ENCODE results near the gene EIF3D.

Gene EIF3D, protein sequence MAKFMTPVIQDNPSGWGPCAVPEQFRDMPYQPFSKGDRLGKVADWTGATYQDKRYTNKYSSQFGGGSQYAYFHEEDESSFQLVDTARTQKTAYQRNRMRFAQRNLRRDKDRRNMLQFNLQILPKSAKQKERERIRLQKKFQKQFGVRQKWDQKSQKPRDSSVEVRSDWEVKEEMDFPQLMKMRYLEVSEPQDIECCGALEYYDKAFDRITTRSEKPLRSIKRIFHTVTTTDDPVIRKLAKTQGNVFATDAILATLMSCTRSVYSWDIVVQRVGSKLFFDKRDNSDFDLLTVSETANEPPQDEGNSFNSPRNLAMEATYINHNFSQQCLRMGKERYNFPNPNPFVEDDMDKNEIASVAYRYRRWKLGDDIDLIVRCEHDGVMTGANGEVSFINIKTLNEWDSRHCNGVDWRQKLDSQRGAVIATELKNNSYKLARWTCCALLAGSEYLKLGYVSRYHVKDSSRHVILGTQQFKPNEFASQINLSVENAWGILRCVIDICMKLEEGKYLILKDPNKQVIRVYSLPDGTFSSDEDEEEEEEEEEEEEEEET

DNA sequence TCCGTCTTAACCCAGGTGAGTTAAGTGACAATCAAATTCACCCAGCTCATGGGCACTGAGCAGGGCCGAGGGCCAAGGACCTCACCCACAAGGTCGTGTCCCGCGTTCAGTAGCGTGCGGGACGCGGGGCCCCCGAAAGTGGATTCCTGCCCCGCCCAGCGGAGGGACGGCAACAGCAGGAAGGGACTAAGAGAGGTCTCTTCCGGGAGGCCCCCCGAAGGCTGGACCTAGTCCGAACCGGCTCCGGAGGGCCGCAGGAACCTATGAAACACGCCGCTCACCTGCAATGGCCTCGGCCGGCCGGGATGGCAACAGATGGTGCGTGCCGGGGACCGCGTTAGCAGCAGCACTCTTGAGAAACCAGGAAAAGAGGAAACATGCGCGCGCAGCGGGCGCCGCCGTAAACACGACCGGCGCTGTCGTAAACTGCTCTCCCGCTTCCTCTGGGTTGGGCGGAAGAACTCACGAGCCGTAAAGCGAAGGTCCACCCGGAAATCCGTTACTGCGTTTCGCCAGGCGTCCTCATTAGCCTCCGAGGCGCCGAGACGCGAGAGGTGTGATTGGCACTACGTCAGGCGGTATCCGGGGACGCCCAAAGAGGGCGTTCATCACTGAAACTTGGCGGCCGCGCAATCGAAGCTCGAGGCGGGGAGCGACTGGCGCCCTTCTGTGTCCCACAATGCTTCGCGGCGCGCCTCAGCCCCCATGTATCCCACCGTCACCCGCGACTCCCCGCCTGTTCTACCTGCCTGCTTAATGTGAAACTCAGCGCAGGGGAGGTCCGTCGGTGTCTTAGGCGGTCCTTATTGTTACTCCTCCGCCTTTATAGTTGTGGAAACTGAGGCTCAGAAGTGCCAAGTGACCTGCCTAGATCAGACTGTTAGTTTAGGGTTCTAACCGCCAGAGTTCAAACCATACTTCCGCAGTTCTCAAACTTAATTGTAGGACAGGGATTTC, at the start of gene EIF3D:
TSS of gene EIF3D (minus strand) at position 372 of the 957 bp plus-strand sequence. CDS start 3,045 bp downstream, outside the sequence.
- peak within 1 kb of the TSS; percentile 96 for H3K9ac ChIP-seq (ENCODE audit: low read depth, low read length)
- peaks cover 18% of the 10 kb centered on the region for H3K36me3 ChIP-seq (ENCODE audit: insufficient read depth, low read length)
- H3K9me3 ChIP-seq (ENCODE audit: control insufficient read depth, insufficient read depth, low read length): no peaks in the 10 kb centered on the region; the same call in 1 of the 2 replicates
- H3K4me1 ChIP-seq (ENCODE audit: insufficient read depth, low read length): peaks cover 5% of the 10 kb centered on the region; the same call in 1 of the 2 replicates

GRCh38 chr22:36578619-36579018, 49.7 kb upstream of the EIF3D start:
- H3K36me3 ChIP-seq (ENCODE audit: insufficient read depth, low read length): no peaks in the 10 kb centered on the region

GRCh38 chr22:36577019-36577418, 48.1 kb upstream of the EIF3D start:
- no peaks in the 10 kb centered on the region for H3K36me3 ChIP-seq (ENCODE audit: insufficient read depth, low read length)
- no peaks in the 10 kb centered on the region for H3K9me3 ChIP-seq (ENCODE audit: control insufficient read depth, insufficient read depth, low read length)
- no peak overlapping the region for H3K9ac ChIP-seq (ENCODE audit: low read depth, low read length)
- no peaks in the 10 kb centered on the region for H3K4me1 ChIP-seq (ENCODE audit: insufficient read depth, low read length)

More at GRCh38 chr22:36578619-36579018, 49.7 kb upstream of the EIF3D start:
- no peaks in the 10 kb centered on the region for H3K9me3 ChIP-seq (ENCODE audit: control insufficient read depth, insufficient read depth, low read length)
- H3K4me1 ChIP-seq (ENCODE audit: insufficient read depth, low read length): no peaks in the 10 kb centered on the region
- no peak overlapping the region for H3K9ac ChIP-seq (ENCODE audit: low read depth, low read length)

DNA sequence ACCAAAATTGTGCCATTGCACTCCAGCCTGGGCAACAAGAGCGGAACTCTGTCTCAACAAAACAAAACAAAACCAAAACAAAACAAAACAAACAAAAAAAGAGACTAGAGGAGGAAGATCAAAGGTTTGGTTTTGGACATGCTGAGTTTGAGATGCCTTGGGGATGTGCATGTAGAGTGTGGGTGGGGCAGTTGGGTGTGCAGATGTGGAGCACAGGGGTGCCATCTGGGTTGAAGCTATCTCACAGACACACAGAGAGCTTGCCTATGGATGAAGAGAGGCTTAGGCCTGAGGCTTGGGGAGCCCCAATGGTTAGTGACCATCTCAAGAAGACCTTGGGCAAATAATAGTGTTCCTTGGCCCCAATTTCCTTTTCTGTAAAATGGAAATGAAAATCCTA, 45.8 kb upstream of the EIF3D start:
- H3K9me3 ChIP-seq (ENCODE audit: control insufficient read depth, insufficient read depth, low read length): no peaks in the 10 kb centered on the region
- no peaks in the 10 kb centered on the region; the same call in 1 of the 2 replicates for H3K4me1 ChIP-seq (ENCODE audit: insufficient read depth, low read length)
- no peak overlapping the region for H3K9ac ChIP-seq (ENCODE audit: low read depth, low read length)
- H3K36me3 ChIP-seq (ENCODE audit: insufficient read depth, low read length): no peaks in the 10 kb centered on the region

GRCh38 chr22:36573815-36574363, 44.9 kb upstream of the EIF3D start:
- no peaks in the 10 kb centered on the region; the same call in 1 of the 2 replicates for H3K4me1 ChIP-seq (ENCODE audit: insufficient read depth, low read length)
- H3K9me3 ChIP-seq (ENCODE audit: control insufficient read depth, insufficient read depth, low read length): no peaks in the 10 kb centered on the region
- no peak overlapping the region for H3K9ac ChIP-seq (ENCODE audit: low read depth, low read length)
- no peaks in the 10 kb centered on the region for H3K36me3 ChIP-seq (ENCODE audit: insufficient read depth, low read length)

- Histone ChIP-seq H3K4me1 (ENCODE audit: insufficient read depth, low read length) (no peaks in the 10 kb centered on the region; the same call in 1 of the 2 replicates), H3K9ac (ENCODE audit: low read depth, low read length) (no peak overlapping the region), H3K9me3 (ENCODE audit: control insufficient read depth, insufficient read depth, low read length) (no peaks in the 10 kb centered on the region), H3K36me3 (ENCODE audit: insufficient read depth, low read length) (no peaks in the 10 kb centered on the region)
These were observed 43.0 kb upstream of the EIF3D start for GRCh38 chr22:36571991-36572390.

- Histone ChIP-seq H3K9me3 (ENCODE audit: control insufficient read depth, insufficient read depth, low read length) (no peaks in the 10 kb centered on the region), H3K36me3 (ENCODE audit: insufficient read depth, low read length) (no peaks in the 10 kb centered on the region), H3K9ac (ENCODE audit: low read depth, low read length) (no peak overlapping the region), H3K4me1 (ENCODE audit: insufficient read depth, low read length) (no peaks in the 10 kb centered on the region; the same call in 1 of the 2 replicates)
These were observed 41.0 kb upstream of the EIF3D start for GRCh38 chr22:36569999-36570398.

GRCh38 chr22:36568846-36569245, 39.9 kb upstream of the EIF3D start:
- Histone ChIP-seq H3K9me3 (ENCODE audit: control insufficient read depth, insufficient read depth, low read length) (no peaks in the 10 kb centered on the region), H3K36me3 (ENCODE audit: insufficient read depth, low read length) (no peaks in the 10 kb centered on the region), H3K9ac (ENCODE audit: low read depth, low read length) (no peak overlapping the region), H3K4me1 (ENCODE audit: insufficient read depth, low read length) (no peaks in the 10 kb centered on the region; the same call in 1 of the 2 replicates)

- Histone ChIP-seq H3K9ac (ENCODE audit: low read depth, low read length) (no peak overlapping the region), H3K9me3 (ENCODE audit: control insufficient read depth, insufficient read depth, low read length) (no peaks in the 10 kb centered on the region), H3K36me3 (ENCODE audit: insufficient read depth, low read length) (no peaks in the 10 kb centered on the region)
These were observed 37.8 kb upstream of the EIF3D start for GRCh38 chr22:36566720-36567119.

DNA sequence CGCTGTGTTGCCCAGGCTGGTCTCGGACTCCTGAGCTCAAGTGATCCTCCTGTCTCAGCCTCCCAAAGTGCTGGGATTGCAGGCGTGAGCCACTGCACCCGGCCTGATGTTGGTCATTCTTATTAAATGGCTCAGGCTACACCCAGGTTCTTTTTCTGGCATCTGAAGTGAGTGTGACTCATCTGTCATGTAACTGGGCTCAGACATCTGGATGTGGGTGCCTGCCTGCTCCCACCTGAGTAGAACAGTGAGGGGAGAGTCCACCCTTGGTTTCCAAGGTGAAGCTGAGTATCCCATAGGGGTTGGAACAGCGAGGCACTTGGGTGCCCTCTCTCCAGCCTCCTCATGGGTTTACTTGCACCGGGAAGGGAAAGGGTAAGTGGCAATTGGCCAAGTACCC, 36.7 kb upstream of the EIF3D start:
- H3K9me3 ChIP-seq (ENCODE audit: control insufficient read depth, insufficient read depth, low read length): no peaks in the 10 kb centered on the region
- H3K4me1 ChIP-seq (ENCODE audit: insufficient read depth, low read length): peaks cover 25% of the 10 kb centered on the region
- H3K9ac ChIP-seq (ENCODE audit: low read depth, low read length): no peak overlapping the region

More at GRCh38 chr22:36566720-36567119, 37.8 kb upstream of the EIF3D start:
- H3K4me1 ChIP-seq (ENCODE audit: insufficient read depth, low read length): peaks cover 17% of the 10 kb centered on the region

GRCh38 chr22:36565159-36565507, 36.2 kb upstream of the EIF3D start:
- peaks cover 25% of the 10 kb centered on the region for H3K4me1 ChIP-seq (ENCODE audit: insufficient read depth, low read length)
- no peaks in the 10 kb centered on the region for H3K36me3 ChIP-seq (ENCODE audit: insufficient read depth, low read length)
- H3K9ac ChIP-seq (ENCODE audit: low read depth, low read length): no peak overlapping the region
- no peaks in the 10 kb centered on the region for H3K9me3 ChIP-seq (ENCODE audit: control insufficient read depth, insufficient read depth, low read length)

More for the DNA sequence above, 36.7 kb upstream of the EIF3D start:
- H3K36me3 ChIP-seq (ENCODE audit: insufficient read depth, low read length): no peaks in the 10 kb centered on the region

GRCh38 chr22:36564422-36565158, 35.6 kb upstream of the EIF3D start:
- Histone ChIP-seq H3K4me1 (ENCODE audit: insufficient read depth, low read length) (peaks cover 25% of the 10 kb centered on the region), H3K9ac (ENCODE audit: low read depth, low read length) (no peak overlapping the region), H3K9me3 (ENCODE audit: control insufficient read depth, insufficient read depth, low read length) (no peaks in the 10 kb centered on the region), H3K36me3 (ENCODE audit: insufficient read depth, low read length) (no peaks in the 10 kb centered on the region)

GRCh38 chr22:36563898-36564297, 34.9 kb upstream of the EIF3D start:
- Histone ChIP-seq H3K9ac (ENCODE audit: low read depth, low read length) (no peak overlapping the region), H3K9me3 (ENCODE audit: control insufficient read depth, insufficient read depth, low read length) (no peaks in the 10 kb centered on the region), H3K36me3 (ENCODE audit: insufficient read depth, low read length) (no peaks in the 10 kb centered on the region), H3K4me1 (ENCODE audit: insufficient read depth, low read length) (peaks cover 25% of the 10 kb centered on the region)

All from ES-I3 (cell line).